SU-DHL-6 (cell line): Measurements from ENCODE around the gene HP1BP3.

Source experiments
- H2AFZ ChIP-seq: fragments of 200-600 bp; sonication (generic); 2 replicates; pipeline ENCODE4 v1.6.1; 2014; ENCODE audit warnings: low read depth, mild to moderate bottlenecking, moderate library complexity, mixed read lengths, antibody characterized with exemption, low read length; ENCODE audit not compliant: severe bottlenecking
- H3F3A ChIP-seq: fragments of 200-600 bp; shearing (Covaris generic); 2 replicates; pipeline ENCODE4 v1.6.0; 2016; ENCODE audit warnings: antibody characterized with exemption, mild to moderate bottlenecking; ENCODE audit not compliant: insufficient read depth
- H3K27ac ChIP-seq: fragments of 200-600 bp; sonication (generic); 2 replicates; pipeline ENCODE4 v1.5.1; 2016; ENCODE audit warnings: low read depth, mild to moderate bottlenecking, low read length, moderate library complexity, mixed read lengths
- H3K27me3 ChIP-seq: fragments of 200-600 bp; sonication (generic), shearing (Covaris generic); 2 replicates; pipeline ENCODE4 v1.6.0; 2014; ENCODE audit warnings: mild to moderate bottlenecking, low read length
- H3K36me3 ChIP-seq: fragments of 200-600 bp; sonication (generic); 2 replicates; pipeline ENCODE4 v1.6.1; 2014; ENCODE audit warnings: mild to moderate bottlenecking, low read length, mixed read lengths
- H3K4me2 ChIP-seq: fragments of 300-600, 200-600 bp; shearing (Covaris generic), sonication (generic); 2 replicates; pipeline ENCODE4 v1.6.0; 2014; ENCODE audit warnings: low read length, low read depth, mild to moderate bottlenecking; ENCODE audit not compliant: poor library complexity, severe bottlenecking
- H3K4me3 ChIP-seq: fragments of 200-600 bp; sonication (generic); 2 replicates; pipeline ENCODE4 v1.5.1; 2014; ENCODE audit warnings: antibody characterized with exemption, low read length, mild to moderate bottlenecking, mixed read lengths; ENCODE audit not compliant: insufficient read depth, poor library complexity, severe bottlenecking
- H3K79me2 ChIP-seq: fragments of 200-600 bp; sonication (generic); 2 replicates; pipeline ENCODE4 v1.6.1; 2014; ENCODE audit warnings: mild to moderate bottlenecking, low read length, moderate library complexity; ENCODE audit not compliant: insufficient read depth
- H3K9ac ChIP-seq: fragments of 200-600 bp; sonication (generic); 2 replicates; pipeline ENCODE4 v1.7.0; 2014; ENCODE audit warnings: mild to moderate bottlenecking, low read length
- H3K9me2 ChIP-seq: fragments of 200-600 bp; sonication (generic); replicated peaks from 2 replicates; pipeline ENCODE4 v1.6.1; 2014; ENCODE audit warnings: low read length; ENCODE audit not compliant: insufficient read depth
- H3K9me3 ChIP-seq: fragments of 200-600 bp; sonication (generic); 2 replicates; pipeline ENCODE4 v1.6.1; 2014; ENCODE audit warnings: low read length, mixed read lengths; ENCODE audit not compliant: insufficient read depth
- H4K20me1 ChIP-seq: fragments of 200-600 bp; sonication (generic); 2 replicates; pipeline ENCODE4 v1.6.1; 2014; ENCODE audit warnings: low read depth, mild to moderate bottlenecking, antibody characterized with exemption, low read length, moderate library complexity, mixed read lengths
- CTCF ChIP-seq: fragments of 200-600 bp; sonication (generic); IDR thresholded peaks from one replicate; pipeline ENCODE4 v1.5.1; 2017; ENCODE audit warnings: antibody characterized with exemption, mild to moderate bottlenecking, low read length, moderate library complexity; ENCODE audit not compliant: insufficient read depth, poor library complexity, severe bottlenecking
- EZH2phosphoT487 ChIP-seq: fragments of 200-600 bp; sonication (generic), shearing (Covaris generic); conservative IDR thresholded peaks from 2 replicates; pipeline ENCODE4 v1.6.1; 2018; ENCODE audit warnings: mild to moderate bottlenecking, antibody characterized with exemption, low read length, moderate library complexity, mixed read lengths

HP1BP3 gene

GRCh38 chr1:20726118-20726911, 60.8 kb downstream of the HP1BP3 start:
- Histone ChIP-seq H2AFZ (no peak overlapping the region), H3K27me3 (no peaks in the 10 kb centered on the region), H3K9ac (no peak overlapping the region), H3K36me3 (no peaks in the 10 kb centered on the region), H3K79me2 (no peaks in the 10 kb centered on the region), H3K9me3 (no peaks in the 10 kb centered on the region), H3K9me2 (no peaks in the 10 kb centered on the region), H3K27ac (no peak overlapping the region), H3K4me2 (no peak overlapping the region), H3K4me3 (no peak overlapping the region), H3F3A (no peaks in the 10 kb centered on the region), H4K20me1 (no peaks in the 10 kb centered on the region)
- TF ChIP-seq CTCF, result no peak

- H3K4me2 ChIP-seq, result no peak overlapping the region
- no peak overlapping the region for H2AFZ ChIP-seq
- no peak overlapping the region for H3K4me3 ChIP-seq
- no peak overlapping the region for H3K9ac ChIP-seq
- no peak for TF ChIP-seq CTCF
- no peak for TF ChIP-seq EZH2phosphoT487
- no peaks in the 10 kb centered on the region for H4K20me1 ChIP-seq
- H3K27me3 ChIP-seq, result no peaks in the 10 kb centered on the region
- no peaks in the 10 kb centered on the region for H3K9me2 ChIP-seq
- H3K9me3 ChIP-seq, result no peaks in the 10 kb centered on the region
- H3K36me3 ChIP-seq, result no peaks in the 10 kb centered on the region
- no peak overlapping the region for H3K27ac ChIP-seq
- no peaks in the 10 kb centered on the region for H3F3A ChIP-seq
- H3K79me2 ChIP-seq, result no peaks in the 10 kb centered on the region
Measured at GRCh38 chr1:20725189-20726117, 61.7 kb downstream of the HP1BP3 start.

GRCh38 chr1:20724364-20725188, 62.5 kb downstream of the HP1BP3 start:
- Histone ChIP-seq H3K27ac (no peak overlapping the region), H4K20me1 (no peaks in the 10 kb centered on the region), H2AFZ (no peak overlapping the region), H3K9me2 (no peaks in the 10 kb centered on the region), H3F3A (no peaks in the 10 kb centered on the region), H3K4me3 (no peak overlapping the region), H3K79me2 (no peaks in the 10 kb centered on the region), H3K9ac (no peak overlapping the region), H3K9me3 (no peaks in the 10 kb centered on the region), H3K4me2 (no peak overlapping the region), H3K36me3 (no peaks in the 10 kb centered on the region), H3K27me3 (no peaks in the 10 kb centered on the region)
- TF ChIP-seq CTCF, result no peak
- no peak for TF ChIP-seq EZH2phosphoT487
